Neural progenitor cell (in vitro differentiated cells): Measurements from ENCODE around the gene MOCOS. TPM values are rescaled to one million over a fixed set of nuclear protein-coding genes. Genes with fewer than 3 reads are reported as not detected.

Source experiments
- DNase-seq: peaks from one replicate; pipeline ENCODE4 v3.0.0-alpha.2; 2016; ENCODE audit warnings: low spot score
- H2AFZ ChIP-seq: fragments of 200-600 bp; sonication (generic); replicated peaks from 2 replicates; pipeline ENCODE4 v1.6.1; 2016; ENCODE audit warnings: antibody characterized with exemption
- H3F3A ChIP-seq: fragments of 200-600 bp; sonication (generic); 2 replicates; pipeline ENCODE4 v1.6.1; 2016; ENCODE audit warnings: antibody characterized with exemption, low read depth
- H3K27ac ChIP-seq: fragments of 200-600 bp; sonication (generic); 2 replicates; pipeline ENCODE4 v1.5.1; 2016; ENCODE audit warnings: mild to moderate bottlenecking
- H3K27me3 ChIP-seq: fragments of 200-600 bp; sonication (generic); 2 replicates; pipeline ENCODE4 v1.6.1; 2016; ENCODE audit warnings: mild to moderate bottlenecking, moderate library complexity
- H3K36me3 ChIP-seq: fragments of 200-600 bp; sonication (generic); 2 replicates; pipeline ENCODE4 v1.5.1; 2016
- H3K4me1 ChIP-seq: fragments of 200-600 bp; sonication (generic); 2 replicates; pipeline ENCODE4 v1.6.1; 2016; ENCODE audit warnings: mixed run types
- H3K4me2 ChIP-seq: fragments of 200-600 bp; sonication (generic); 2 replicates; pipeline ENCODE4 v1.6.1; 2016
- H3K4me3 ChIP-seq: fragments of 200-600 bp; sonication (generic); 2 replicates; pipeline ENCODE4 v1.5.1; 2016
- H3K79me2 ChIP-seq: fragments of 200-600 bp; sonication (generic); 2 replicates; pipeline ENCODE4 v1.6.1; 2016; ENCODE audit warnings: low read depth
- H3K9ac ChIP-seq: fragments of 200-600 bp; sonication (generic); 2 replicates; pipeline ENCODE4 v1.6.1; 2016
- H3K9me3 ChIP-seq: fragments of 200-600 bp; sonication (generic); 2 replicates; pipeline ENCODE4 v1.5.1; 2016; ENCODE audit warnings: low read depth
- H4K20me1 ChIP-seq: fragments of 200-600 bp; sonication (generic); 2 replicates; pipeline ENCODE4 v1.6.1; 2016; ENCODE audit warnings: low read depth
- H3K27ac Mint-ChIP-seq: 3 replicates; pipeline ENCODE4 v1.8.0; 2021; ENCODE audit warnings: mixed read lengths
- H3K27me3 Mint-ChIP-seq: 2 replicates; pipeline ENCODE4 v1.8.0; 2022; ENCODE audit warnings: low read depth, mild to moderate bottlenecking, inconsistent platforms, moderate library complexity, mixed read lengths; ENCODE audit not compliant: insufficient read depth
- H3K36me3 Mint-ChIP-seq: 3 replicates; pipeline ENCODE4 v1.8.0; 2021; ENCODE audit warnings: mixed read lengths
- H3K4me1 Mint-ChIP-seq: 3 replicates; pipeline ENCODE4 v1.8.0; 2021; ENCODE audit warnings: mixed read lengths
- H3K4me3 Mint-ChIP-seq: 3 replicates; pipeline ENCODE4 v1.8.0; 2021; ENCODE audit warnings: mild to moderate bottlenecking, moderate library complexity, mixed read lengths
- H3K9me3 Mint-ChIP-seq: 3 replicates; pipeline ENCODE4 v1.8.0; 2020; ENCODE audit warnings: mixed read lengths
- CTCF ChIP-seq: fragments of 200-600 bp; sonication (generic); IDR thresholded peaks from 2 replicates; pipeline ENCODE4 v1.5.1; 2017; ENCODE audit warnings: antibody characterized with exemption, mild to moderate bottlenecking
- EZH2 ChIP-seq: fragments of 200-600 bp; sonication (generic); IDR thresholded peaks from 2 replicates; pipeline ENCODE4 v1.6.1; 2017; ENCODE audit warnings: antibody characterized with exemption, mild to moderate bottlenecking, moderate library complexity
- EZH2phosphoT487 ChIP-seq: fragments of 200-600 bp; sonication (generic); IDR thresholded peaks from 2 replicates; pipeline ENCODE4 v1.6.1; 2017; ENCODE audit warnings: antibody characterized with exemption
- total RNA-seq: library from RNA; depleted of rRNA; stranded (reverse); fragments of >200 nt; gene quantifications from 2 replicates; pipeline ENCODE4 v1.2.3, GENCODE V29; 2015; ENCODE audit warnings: low replicate concordance

Gene MOCOS
- total RNA-seq, 1 donor from 2014 or later: 0.36 TPM

GRCh38 chr18:36284671-36285295 lies 97.5 kb downstream of the MOCOS start:
- H3K36me3 ChIP-seq: peaks cover 6% of the 10 kb centered on the region
- DNase-seq: peak; percentile 78

GRCh38 chr18:36287653-36288052 lies 100.4 kb downstream of the MOCOS start:
- peaks cover 13% of the 10 kb centered on the region for H3K9me3 Mint-ChIP-seq
- H3K4me2 ChIP-seq: no peak overlapping the region
- H3K4me1 Mint-ChIP-seq: no peaks in the 10 kb centered on the region
- H4K20me1 ChIP-seq: no peaks in the 10 kb centered on the region
- H3K4me3 Mint-ChIP-seq: no peak overlapping the region
- no peaks in the 10 kb centered on the region for H3F3A ChIP-seq
- H3K4me1 ChIP-seq: no peaks in the 10 kb centered on the region
- H3K4me3 ChIP-seq: no peak overlapping the region
- H3K79me2 ChIP-seq: no peaks in the 10 kb centered on the region
- no peak overlapping the region for H3K27ac Mint-ChIP-seq
- no peaks in the 10 kb centered on the region for H3K36me3 Mint-ChIP-seq
- no peak overlapping the region for H3K27ac ChIP-seq
- TF ChIP-seq EZH2phosphoT487 (no peak), CTCF (no peak)
- H3K27me3 Mint-ChIP-seq: peaks cover 2% of the 10 kb centered on the region
- peaks cover 6% of the 10 kb centered on the region for H3K36me3 ChIP-seq
- no peak overlapping the region for H3K9ac ChIP-seq
- no peak overlapping the region for H2AFZ ChIP-seq
- H3K27me3 ChIP-seq: no peaks in the 10 kb centered on the region
- peaks cover 9% of the 10 kb centered on the region for H3K9me3 ChIP-seq
- no peak for DNase-seq

More at GRCh38 chr18:36284671-36285295, 97.5 kb downstream of the MOCOS start:
- Mint-ChIP-seq H3K27ac (no peak overlapping the region), H3K4me3 (no peak overlapping the region), H3K36me3 (no peaks in the 10 kb centered on the region), H3K27me3 (peaks cover 2% of the 10 kb centered on the region), H3K4me1 (no peaks in the 10 kb centered on the region), H3K9me3 (peaks cover 11% of the 10 kb centered on the region)
- Histone ChIP-seq H4K20me1 (no peaks in the 10 kb centered on the region), H3K27me3 (peaks cover 2% of the 10 kb centered on the region), H3K27ac (no peak overlapping the region), H3K9me3 (peaks cover 9% of the 10 kb centered on the region), H2AFZ (peak overlapping the region; percentile 83), H3K4me3 (no peak overlapping the region), H3K9ac (no peak overlapping the region), H3K4me1 (no peaks in the 10 kb centered on the region), H3K4me2 (no peak overlapping the region), H3K79me2 (no peaks in the 10 kb centered on the region), H3F3A (no peaks in the 10 kb centered on the region)
- TF ChIP-seq CTCF: peak; percentile 94
- TF ChIP-seq EZH2: no peak

GRCh38 chr18:36288689-36289088 lies 101.4 kb downstream of the MOCOS start:
- H3K9me3 ChIP-seq: peaks cover 9% of the 10 kb centered on the region
- no peaks in the 10 kb centered on the region for H3F3A ChIP-seq
- no peaks in the 10 kb centered on the region for H3K4me1 Mint-ChIP-seq
- H4K20me1 ChIP-seq: no peaks in the 10 kb centered on the region
- no peak overlapping the region for H2AFZ ChIP-seq
- no peak overlapping the region for H3K27ac ChIP-seq
- H3K27me3 ChIP-seq: peaks cover 2% of the 10 kb centered on the region
- H3K4me2 ChIP-seq: no peak overlapping the region
- no peak for DNase-seq
- no peak overlapping the region for H3K4me3 Mint-ChIP-seq
- H3K36me3 Mint-ChIP-seq: no peaks in the 10 kb centered on the region
- TF ChIP-seq EZH2: no peak
- TF ChIP-seq EZH2phosphoT487: no peak
- TF ChIP-seq CTCF: no peak
- H3K9me3 Mint-ChIP-seq: peaks cover 13% of the 10 kb centered on the region
- H3K36me3 ChIP-seq: peaks cover 6% of the 10 kb centered on the region
- H3K79me2 ChIP-seq: no peaks in the 10 kb centered on the region
- no peak overlapping the region for H3K9ac ChIP-seq
- no peak overlapping the region for H3K27ac Mint-ChIP-seq
- H3K4me3 ChIP-seq: no peak overlapping the region
- H3K27me3 Mint-ChIP-seq: peaks cover 2% of the 10 kb centered on the region
- no peaks in the 10 kb centered on the region for H3K4me1 ChIP-seq
